HEK293 (cell line): ENCODE measurements around the gene KCTD7.
"Not testable (repeated sequence)": the region's sequence is repeated elsewhere in the genome, so short reads cannot be mapped to it uniquely, and the experiment has no call there.

Experiments used
- CTCF ChIA-PET: fragments of 350-600 bp; formaldehyde crosslinking; extraction: SDS; loops from one replicate; lab custom pipeline; 2021; ENCODE audit warnings: antibody characterized with exemption; lab: Yijun Ruan, JAX
- POLR2A ChIA-PET: fragments of 300-600 bp; formaldehyde crosslinking; extraction: SDS; loops from one replicate; lab custom pipeline; 2020; ENCODE audit warnings: antibody characterized with exemption, inconsistent platforms; lab: Yijun Ruan, JAX
- H3K27ac ChIP-seq: fragments of 200-500 bp; sonication (Bioruptor generic); 2 replicates; pipeline ENCODE4 v1.5.1; 2014; ENCODE audit warnings: low read depth, low read length, control low read depth, inconsistent platforms; ENCODE audit errors: extremely low read depth
- H3K36me3 ChIP-seq, 2 experiments: fragments of 200-500 bp in 1 of 2; sonication (Bioruptor generic) in 1 of 2; 1 replicate in 1 of 2; 2 replicates in 1 of 2; pipeline ENCODE4 v1.5.1; 2014 to 2017; ENCODE audit warnings: inconsistent platforms in 2 of 2, low read length in 2 of 2; ENCODE audit not compliant: control insufficient read depth in 2 of 2, insufficient read depth in 1 of 2
- H3K4me1 ChIP-seq: fragments of 200-500 bp; sonication (Bioruptor generic); 2 replicates; pipeline ENCODE4 v1.5.1; 2014; ENCODE audit warnings: mild to moderate bottlenecking, low read length, inconsistent platforms; ENCODE audit not compliant: control insufficient read depth, insufficient read depth
- H3K4me3 ChIP-seq: 2 replicates; pipeline ENCODE4 v1.5.1; 2011; ENCODE audit warnings: low read depth, mild to moderate bottlenecking, control low read depth, low read length, moderate library complexity
- H3K9me3 ChIP-seq: fragments of 200-500 bp; sonication (Bioruptor generic); 2 replicates; pipeline ENCODE4 v1.5.1; 2014; ENCODE audit warnings: low read depth, low read length, inconsistent platforms; ENCODE audit not compliant: control insufficient read depth, insufficient read depth
- TCF7L2 ChIP-seq: IDR thresholded peaks from 2 replicates; pipeline ENCODE4 v1.6.1; 2011; ENCODE audit warnings: low read depth, mild to moderate bottlenecking, inconsistent platforms, low read length, moderate library complexity, borderline replicate concordance
- YY2 ChIP-seq: fragments of 450-650 bp; formaldehyde crosslinking; IDR thresholded peaks from 2 replicates; pipeline ENCODE4 v1.5.1; 2016; ENCODE audit warnings: missing biosample characterization, missing genetic modification characterization
- ZBTB17 ChIP-seq: fragments of 450-650 bp; formaldehyde crosslinking; IDR thresholded peaks from 2 replicates; pipeline ENCODE4 v1.5.1; 2016; ENCODE audit warnings: missing biosample characterization, missing genetic modification characterization
- ZFP69B ChIP-seq: fragments of 450-650 bp; formaldehyde crosslinking; IDR thresholded peaks from 2 replicates; pipeline ENCODE4 v1.5.1; 2016; ENCODE audit warnings: missing biosample characterization, missing genetic modification characterization
- ZNF112 ChIP-seq: fragments of 450-650 bp; formaldehyde crosslinking; IDR thresholded peaks from 2 replicates; pipeline ENCODE4 v1.5.0; 2017; ENCODE audit warnings: missing biosample characterization, missing genetic modification characterization
- ZNF169 ChIP-seq: fragments of 450-650 bp; formaldehyde crosslinking; IDR thresholded peaks from 2 replicates; pipeline ENCODE4 v1.5.1; 2016; ENCODE audit warnings: missing biosample characterization, missing genetic modification characterization
- ZNF266 ChIP-seq: fragments of 450-650 bp; formaldehyde crosslinking; IDR thresholded peaks from 2 replicates; pipeline ENCODE4 v1.5.1; 2016; ENCODE audit warnings: missing biosample characterization, missing genetic modification characterization, low read depth
- ZNF433 ChIP-seq: fragments of 450-650 bp; formaldehyde crosslinking; IDR thresholded peaks from 2 replicates; pipeline ENCODE4 v1.5.1; 2016; ENCODE audit warnings: missing biosample characterization, missing genetic modification characterization, low read depth
- ZNF510 ChIP-seq: fragments of 450-650 bp; formaldehyde crosslinking; IDR thresholded peaks from 2 replicates; pipeline ENCODE4 v1.5.1; 2018; ENCODE audit warnings: mild to moderate bottlenecking, missing genetic modification characterization, missing biosample characterization; ENCODE audit not compliant: insufficient replicate concordance
- ZNF561 ChIP-seq: fragments of 450-650 bp; IDR thresholded peaks from 2 replicates; pipeline ENCODE4 v1.5.1; 2018; ENCODE audit warnings: missing biosample characterization, missing genetic modification characterization, borderline replicate concordance
- ZNF596 ChIP-seq: fragments of 450-650 bp; IDR thresholded peaks from 2 replicates; pipeline ENCODE4 v1.5.0; 2018; ENCODE audit warnings: missing biosample characterization, mild to moderate bottlenecking, missing genetic modification characterization, moderate library complexity
- ZNF629 ChIP-seq: fragments of 450-650 bp; formaldehyde crosslinking; IDR thresholded peaks from 2 replicates; pipeline ENCODE4 v1.5.1; 2017; ENCODE audit warnings: missing biosample characterization, missing genetic modification characterization
- ZNF791 ChIP-seq: fragments of 450-650 bp; formaldehyde crosslinking; IDR thresholded peaks from 2 replicates; pipeline ENCODE4 v1.5.1; 2016; ENCODE audit warnings: missing biosample characterization, missing genetic modification characterization
- ZNF843 ChIP-seq: fragments of 450-650 bp; formaldehyde crosslinking; IDR thresholded peaks from 2 replicates; pipeline ENCODE4 v1.5.1; 2016; ENCODE audit warnings: missing biosample characterization, missing genetic modification characterization
- ZXDB ChIP-seq: fragments of 450-650 bp; formaldehyde crosslinking; IDR thresholded peaks from 2 replicates; pipeline ENCODE4 v1.5.1; 2016; ENCODE audit warnings: missing biosample characterization, missing genetic modification characterization
- TF ChIP-seq, protein P1 (sequence below): fragments of 450-650 bp; formaldehyde crosslinking; IDR thresholded peaks from 2 replicates; pipeline ENCODE4 v1.5.1; 2016; ENCODE audit warnings: missing biosample characterization, missing genetic modification characterization
- TF ChIP-seq, protein P2 (sequence below): fragments of 450-650 bp; formaldehyde crosslinking; IDR thresholded peaks from 2 replicates; pipeline ENCODE4 v1.5.1; 2016; ENCODE audit warnings: missing biosample characterization, missing genetic modification characterization
- TF ChIP-seq, protein P3 (sequence below): fragments of 450-650 bp; formaldehyde crosslinking; IDR thresholded peaks from 2 replicates; pipeline ENCODE4 v1.5.1; 2017; ENCODE audit warnings: missing biosample characterization, missing genetic modification characterization
- TF ChIP-seq, protein P4 (sequence below): fragments of 450-650 bp; formaldehyde crosslinking; IDR thresholded peaks from 2 replicates; pipeline ENCODE4 v1.5.1; 2016; ENCODE audit warnings: missing biosample characterization, missing genetic modification characterization, borderline replicate concordance

The KCTD7 gene

DNA sequence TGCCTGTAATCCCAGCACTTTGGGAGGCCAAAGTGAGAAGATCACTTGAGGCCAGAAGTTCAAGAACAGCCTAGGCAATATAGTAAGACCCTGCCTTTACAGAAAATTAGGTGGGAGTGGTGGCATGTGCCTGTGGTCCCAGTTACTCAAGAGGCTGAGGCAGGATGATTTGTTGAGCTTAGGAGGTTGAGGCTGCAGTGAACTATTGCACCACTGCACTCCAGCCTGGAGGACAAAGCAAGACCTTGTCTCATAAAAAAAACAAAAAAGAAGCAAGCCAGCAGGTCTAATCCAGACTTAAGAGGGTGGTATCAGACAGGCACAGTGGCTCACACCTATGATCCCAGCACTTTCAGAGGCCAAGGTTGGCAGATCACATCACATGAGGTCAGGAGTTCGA, 24.5 kb upstream of the KCTD7 start:
- ChIA-PET POLR2A (interaction anchor here (0.6 kb wide), 1 partner anchor 41 kb away, joined by 6 read pairs; no protein-coding TSS in a partner anchor), CTCF (interaction anchor here (0.6 kb wide), 1 partner anchor 185 kb away, joined by 4 read pairs; no protein-coding TSS in a partner anchor)
- Histone ChIP-seq H3K4me3 (no peak overlapping the region), H3K4me1 (no peaks in the 10 kb centered on the region), H3K36me3 (no peaks in the 10 kb centered on the region), H3K9me3 (no peaks in the 10 kb centered on the region), H3K27ac (no peak overlapping the region)
- TF ChIP-seq ZFP69B (tag by site-specific recombination) (no peak), ZNF561 (tag by site-specific recombination) (no peak), ZNF791 (no peak)

DNA sequence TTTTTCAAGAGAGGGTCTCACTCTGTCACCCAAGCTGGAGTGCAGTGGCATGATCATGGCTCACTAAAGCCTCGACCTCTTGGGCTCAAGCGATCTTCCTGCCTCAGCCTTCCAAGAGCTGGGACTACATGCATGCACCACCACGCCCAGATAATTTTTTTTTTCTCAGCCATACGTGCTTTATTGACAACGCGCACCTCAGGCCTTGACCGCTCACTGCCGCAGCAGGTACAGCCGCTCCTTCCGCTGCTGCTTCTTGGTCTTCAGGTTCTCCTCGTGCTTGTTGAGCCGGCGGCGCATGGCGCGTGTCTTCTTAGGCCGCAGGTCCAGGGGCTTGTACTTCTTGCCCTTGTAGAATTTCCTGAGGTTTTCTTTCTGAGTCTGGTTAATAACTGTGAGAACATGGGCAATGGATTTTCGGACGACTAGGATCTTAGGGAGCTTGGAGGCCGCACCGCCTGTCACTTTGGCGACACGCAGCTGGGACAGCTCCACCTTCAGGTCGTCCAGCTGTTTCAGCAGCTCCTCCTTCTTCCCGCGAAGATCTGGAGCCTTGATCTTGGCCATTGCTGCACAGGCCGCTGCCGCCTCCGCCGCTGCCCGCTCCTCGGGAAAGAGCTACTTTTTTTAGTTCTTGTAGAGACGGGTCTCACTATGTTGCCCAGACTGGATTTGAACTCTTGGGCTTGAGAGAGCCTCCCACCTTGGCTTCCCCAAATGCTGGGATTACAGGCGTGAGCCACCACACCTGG, 22.0 kb upstream of the KCTD7 start:
- H3K27ac ChIP-seq, H3K36me3 ChIP-seq, H3K4me3 ChIP-seq, H3K4me1 ChIP-seq, POLR2A ChIA-PET, H3K9me3 ChIP-seq: not testable (repeated sequence)
- CTCF ChIA-PET, result interaction anchor here (1.5 kb wide), 1 partner anchor 11 kb away, joined by 4 read pairs; no protein-coding TSS in a partner anchor

DNA sequence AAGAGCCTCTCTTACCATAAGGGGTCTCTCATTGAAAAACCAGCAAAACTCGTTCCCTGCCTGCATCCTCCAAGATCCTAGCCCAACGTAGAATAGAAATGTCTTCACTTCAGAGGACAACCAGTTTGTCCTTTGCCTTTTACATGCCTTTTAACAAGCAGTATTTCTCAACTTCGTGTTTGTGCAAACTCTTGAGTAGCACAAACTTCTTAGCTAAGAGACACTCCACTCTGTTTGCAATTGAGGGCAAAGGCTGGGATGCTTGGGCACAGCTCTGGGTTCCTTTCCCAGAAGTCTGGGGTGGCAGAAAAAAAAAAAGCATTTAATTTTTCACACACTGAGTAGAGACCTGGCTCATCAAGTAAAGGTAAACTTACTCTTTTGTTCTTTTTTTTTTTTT, 19.5 kb upstream of the KCTD7 start:
- Histone ChIP-seq H3K4me3 (no peak overlapping the region), H3K36me3 (no peaks in the 10 kb centered on the region), H3K4me1 (no peaks in the 10 kb centered on the region), H3K27ac (no peak overlapping the region), H3K9me3 (no peaks in the 10 kb centered on the region)
- POLR2A ChIA-PET, result interaction anchor here (0.7 kb wide), 1 partner anchor 46 kb away, joined by 4 read pairs; no protein-coding TSS in a partner anchor
- no peak for TF ChIP-seq ZNF433
- no peak for TF ChIP-seq ZNF112 (tag by site-specific recombination)
- TF ChIP-seq ZNF843 (tag by site-specific recombination), result no peak
- TF ChIP-seq, protein P1, sequence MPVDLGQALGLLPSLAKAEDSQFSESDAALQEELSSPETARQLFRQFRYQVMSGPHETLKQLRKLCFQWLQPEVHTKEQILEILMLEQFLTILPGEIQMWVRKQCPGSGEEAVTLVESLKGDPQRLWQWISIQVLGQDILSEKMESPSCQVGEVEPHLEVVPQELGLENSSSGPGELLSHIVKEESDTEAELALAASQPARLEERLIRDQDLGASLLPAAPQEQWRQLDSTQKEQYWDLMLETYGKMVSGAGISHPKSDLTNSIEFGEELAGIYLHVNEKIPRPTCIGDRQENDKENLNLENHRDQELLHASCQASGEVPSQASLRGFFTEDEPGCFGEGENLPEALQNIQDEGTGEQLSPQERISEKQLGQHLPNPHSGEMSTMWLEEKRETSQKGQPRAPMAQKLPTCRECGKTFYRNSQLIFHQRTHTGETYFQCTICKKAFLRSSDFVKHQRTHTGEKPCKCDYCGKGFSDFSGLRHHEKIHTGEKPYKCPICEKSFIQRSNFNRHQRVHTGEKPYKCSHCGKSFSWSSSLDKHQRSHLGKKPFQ (tag by site-specific recombination), result no peak
- no peak for TF ChIP-seq ZXDB (tag by site-specific recombination)
- TF ChIP-seq TCF7L2, result no peak
- TF ChIP-seq, protein P2, sequence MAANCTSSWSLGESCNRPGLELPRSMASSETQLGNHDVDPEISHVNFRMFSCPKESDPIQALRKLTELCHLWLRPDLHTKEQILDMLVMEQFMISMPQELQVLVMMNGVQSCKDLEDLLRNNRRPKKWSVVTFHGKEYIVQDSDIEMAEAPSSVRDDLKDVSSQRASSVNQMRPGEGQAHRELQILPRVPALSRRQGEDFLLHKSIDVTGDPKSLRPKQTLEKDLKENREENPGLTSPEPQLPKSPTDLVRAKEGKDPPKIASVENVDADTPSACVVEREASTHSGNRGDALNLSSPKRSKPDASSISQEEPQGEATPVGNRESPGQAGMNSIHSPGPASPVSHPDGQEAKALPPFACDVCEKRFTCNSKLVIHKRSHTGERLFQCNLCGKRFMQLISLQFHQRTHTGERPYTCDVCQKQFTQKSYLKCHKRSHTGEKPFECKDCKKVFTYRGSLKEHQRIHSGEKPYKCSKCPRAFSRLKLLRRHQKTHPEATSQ, result no peak
- TF ChIP-seq ZNF510 (tag by site-specific recombination), result no peak
- no peak for TF ChIP-seq ZNF596 (tag by site-specific recombination)
- no peak for TF ChIP-seq ZNF266 (tag by site-specific recombination)
- TF ChIP-seq, protein P3, sequence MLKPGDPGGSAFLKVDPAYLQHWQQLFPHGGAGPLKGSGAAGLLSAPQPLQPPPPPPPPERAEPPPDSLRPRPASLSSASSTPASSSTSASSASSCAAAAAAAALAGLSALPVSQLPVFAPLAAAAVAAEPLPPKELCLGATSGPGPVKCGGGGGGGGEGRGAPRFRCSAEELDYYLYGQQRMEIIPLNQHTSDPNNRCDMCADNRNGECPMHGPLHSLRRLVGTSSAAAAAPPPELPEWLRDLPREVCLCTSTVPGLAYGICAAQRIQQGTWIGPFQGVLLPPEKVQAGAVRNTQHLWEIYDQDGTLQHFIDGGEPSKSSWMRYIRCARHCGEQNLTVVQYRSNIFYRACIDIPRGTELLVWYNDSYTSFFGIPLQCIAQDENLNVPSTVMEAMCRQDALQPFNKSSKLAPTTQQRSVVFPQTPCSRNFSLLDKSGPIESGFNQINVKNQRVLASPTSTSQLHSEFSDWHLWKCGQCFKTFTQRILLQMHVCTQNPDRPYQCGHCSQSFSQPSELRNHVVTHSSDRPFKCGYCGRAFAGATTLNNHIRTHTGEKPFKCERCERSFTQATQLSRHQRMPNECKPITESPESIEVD (tag by site-specific recombination), result no peak
- no peak for TF ChIP-seq ZNF169
- TF ChIP-seq ZNF629 (tag by site-specific recombination), result no peak
- no peak for TF ChIP-seq ZBTB17 (tag by site-specific recombination)
- TF ChIP-seq, protein P4, sequence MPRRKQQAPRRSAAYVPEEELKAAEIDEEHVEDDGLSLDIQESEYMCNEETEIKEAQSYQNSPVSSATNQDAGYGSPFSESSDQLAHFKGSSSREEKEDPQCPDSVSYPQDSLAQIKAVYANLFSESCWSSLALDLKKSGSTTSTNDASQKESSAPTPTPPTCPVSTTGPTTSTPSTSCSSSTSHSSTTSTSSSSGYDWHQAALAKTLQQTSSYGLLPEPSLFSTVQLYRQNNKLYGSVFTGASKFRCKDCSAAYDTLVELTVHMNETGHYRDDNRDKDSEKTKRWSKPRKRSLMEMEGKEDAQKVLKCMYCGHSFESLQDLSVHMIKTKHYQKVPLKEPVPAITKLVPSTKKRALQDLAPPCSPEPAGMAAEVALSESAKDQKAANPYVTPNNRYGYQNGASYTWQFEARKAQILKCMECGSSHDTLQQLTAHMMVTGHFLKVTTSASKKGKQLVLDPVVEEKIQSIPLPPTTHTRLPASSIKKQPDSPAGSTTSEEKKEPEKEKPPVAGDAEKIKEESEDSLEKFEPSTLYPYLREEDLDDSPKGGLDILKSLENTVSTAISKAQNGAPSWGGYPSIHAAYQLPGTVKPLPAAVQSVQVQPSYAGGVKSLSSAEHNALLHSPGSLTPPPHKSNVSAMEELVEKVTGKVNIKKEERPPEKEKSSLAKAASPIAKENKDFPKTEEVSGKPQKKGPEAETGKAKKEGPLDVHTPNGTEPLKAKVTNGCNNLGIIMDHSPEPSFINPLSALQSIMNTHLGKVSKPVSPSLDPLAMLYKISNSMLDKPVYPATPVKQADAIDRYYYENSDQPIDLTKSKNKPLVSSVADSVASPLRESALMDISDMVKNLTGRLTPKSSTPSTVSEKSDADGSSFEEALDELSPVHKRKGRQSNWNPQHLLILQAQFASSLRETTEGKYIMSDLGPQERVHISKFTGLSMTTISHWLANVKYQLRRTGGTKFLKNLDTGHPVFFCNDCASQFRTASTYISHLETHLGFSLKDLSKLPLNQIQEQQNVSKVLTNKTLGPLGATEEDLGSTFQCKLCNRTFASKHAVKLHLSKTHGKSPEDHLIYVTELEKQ (tag by site-specific recombination), result no peak
- no peak for TF ChIP-seq ZNF561 (tag by site-specific recombination)
- TF ChIP-seq YY2 (tag by site-specific recombination), result no peak
- CTCF ChIA-PET, result no interaction called here

DNA sequence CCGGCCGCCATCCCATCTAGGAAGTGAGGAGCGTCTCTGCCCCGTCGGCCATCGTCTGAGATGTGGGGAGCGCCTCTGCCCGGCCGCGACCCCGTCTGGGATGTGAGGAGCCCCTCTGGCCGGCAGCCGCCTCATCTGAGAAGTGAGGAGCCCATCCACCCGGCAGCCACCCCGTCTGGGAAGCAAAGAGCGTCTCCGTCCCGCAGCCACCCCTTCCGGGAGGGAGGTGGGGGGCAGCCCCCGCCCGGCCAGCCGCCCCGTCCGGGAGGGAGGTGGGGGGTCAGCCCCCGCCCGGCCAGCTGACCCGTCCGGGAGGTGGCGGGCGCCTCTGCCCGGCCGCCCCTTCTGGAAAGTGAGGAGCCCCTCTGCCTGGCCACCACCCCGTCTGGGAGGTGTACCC, 14.1 kb upstream of the KCTD7 start:
- POLR2A ChIA-PET, H3K36me3 ChIP-seq, H3K4me3 ChIP-seq, H3K4me1 ChIP-seq, H3K9me3 ChIP-seq, CTCF ChIA-PET, H3K27ac ChIP-seq: not testable (repeated sequence)
